GM23338 (cell line): ENCODE results near the gene CHP2. TPM values are rescaled to one million over a fixed set of nuclear protein-coding genes. Genes with fewer than 3 reads are reported as not detected.

Experiments
- ATAC-seq: fragments of 200-7000 bp; cut with Tn5 transposase; 3 replicates; pipeline ENCODE4 v1.9.1; 2020
- DNase-seq: peaks from one replicate; pipeline ENCODE4 v3.0.0-alpha.2; 2015; ENCODE audit warnings: low spot score
- H2AFZ ChIP-seq: fragments of 200-600 bp; sonication (generic); 2 replicates; pipeline ENCODE4 v1.8.0; 2016; ENCODE audit warnings: antibody characterized with exemption, mild to moderate bottlenecking, moderate library complexity
- H3F3A ChIP-seq: fragments of 200-600 bp; sonication (generic); replicated peaks from 2 replicates; pipeline ENCODE4 v1.8.0; 2017; ENCODE audit warnings: antibody characterized with exemption, mixed run types, low read depth
- H3K27ac ChIP-seq: fragments of 200-600 bp; sonication (generic); 2 replicates; pipeline ENCODE4 v1.6.1; 2016; ENCODE audit warnings: low read depth
- H3K27me3 ChIP-seq: fragments of 200-600 bp; sonication (generic); 2 replicates; pipeline ENCODE4 v1.8.0; 2016; ENCODE audit warnings: mild to moderate bottlenecking, mixed run types, moderate library complexity; ENCODE audit not compliant: insufficient read depth
- H3K36me3 ChIP-seq: fragments of 200-600 bp; sonication (generic); 2 replicates; pipeline ENCODE4 v1.8.0; 2016; ENCODE audit warnings: mild to moderate bottlenecking; ENCODE audit not compliant: insufficient read depth
- H3K4me1 ChIP-seq: fragments of 200-600 bp; sonication (generic); 2 replicates; pipeline ENCODE4 v1.8.0; 2016; ENCODE audit warnings: mild to moderate bottlenecking, moderate library complexity; ENCODE audit not compliant: insufficient read depth
- H3K4me2 ChIP-seq: fragments of 200-600 bp; sonication (generic); 2 replicates; pipeline ENCODE4 v1.7.1; 2017; ENCODE audit warnings: mixed run types
- H3K4me3 ChIP-seq: fragments of 200-600 bp; sonication (generic); 2 replicates; pipeline ENCODE4 v1.6.1; 2016; ENCODE audit warnings: mixed run types
- H3K79me2 ChIP-seq: fragments of 200-600 bp; sonication (generic); replicated peaks from 2 replicates; pipeline ENCODE4 v1.8.0; 2017; ENCODE audit warnings: mild to moderate bottlenecking; ENCODE audit not compliant: insufficient read depth
- H3K9me2 ChIP-seq: fragments of 200-600 bp; sonication (generic); 2 replicates; pipeline ENCODE4 v1.8.0; 2017; ENCODE audit not compliant: insufficient read depth
- H4K20me1 ChIP-seq: fragments of 200-600 bp; sonication (generic); replicated peaks from 2 replicates; pipeline ENCODE4 v1.8.0; 2017; ENCODE audit warnings: mild to moderate bottlenecking; ENCODE audit not compliant: insufficient read depth
- H3K27ac Mint-ChIP-seq: 2 replicates; pipeline ENCODE4 v1.8.0; 2020; ENCODE audit warnings: inconsistent platforms, mild to moderate bottlenecking, moderate library complexity, mixed read lengths
- H3K27me3 Mint-ChIP-seq: 3 replicates; pipeline ENCODE4 v1.8.0; 2022; ENCODE audit warnings: low read depth, mild to moderate bottlenecking, moderate library complexity, mixed read lengths, inconsistent platforms; ENCODE audit not compliant: insufficient read depth, poor library complexity
- H3K36me3 Mint-ChIP-seq: 3 replicates; pipeline ENCODE4 v1.8.0; 2021; ENCODE audit warnings: low read depth, mild to moderate bottlenecking, inconsistent platforms, moderate library complexity, mixed read lengths
- H3K4me1 Mint-ChIP-seq: 3 replicates; pipeline ENCODE4 v1.8.0; 2020; ENCODE audit warnings: mild to moderate bottlenecking, inconsistent platforms, mixed read lengths
- H3K4me3 Mint-ChIP-seq: 3 replicates; pipeline ENCODE4 v1.8.0; 2021; ENCODE audit warnings: moderate library complexity, mild to moderate bottlenecking, inconsistent platforms, mixed read lengths
- H3K9me3 Mint-ChIP-seq: 3 replicates; pipeline ENCODE4 v1.8.0; 2020; ENCODE audit warnings: moderate library complexity, mild to moderate bottlenecking, inconsistent platforms, mixed read lengths
- CREB1 ChIP-seq: fragments of 250-450 bp; sonication (Bioruptor Pico); IDR thresholded peaks from 2 replicates; pipeline ENCODE4 v1.5.0; 2020; ENCODE audit warnings: low read depth, mild to moderate bottlenecking, moderate library complexity
- CTCF ChIP-seq, 2 experiments: fragments of 200-600 bp in 1 of 2; sonication (generic) in 1 of 2; conservative IDR thresholded peaks; 2 replicates each; pipeline versions ENCODE4 v1.5.1 to v1.6.1; 2016 to 2017; ENCODE audit warnings: antibody characterized with exemption in 2 of 2, low read depth in 2 of 2, mild to moderate bottlenecking in 2 of 2, moderate library complexity in 1 of 2
- ETS1 ChIP-seq: IDR thresholded peaks from 2 replicates; pipeline ENCODE4 v1.6.1; 2016; ENCODE audit warnings: antibody characterized with exemption
- EZH2 ChIP-seq: fragments of 200-600 bp; sonication (generic); IDR thresholded peaks from one replicate; pipeline ENCODE4 v1.8.0; 2017; ENCODE audit warnings: antibody characterized with exemption, mild to moderate bottlenecking, low read depth; ENCODE audit not compliant: unreplicated experiment
- EZH2phosphoT487 ChIP-seq: fragments of 200-600 bp; sonication (generic); IDR thresholded peaks from one replicate; pipeline ENCODE4 v1.8.1; 2018; ENCODE audit warnings: antibody characterized with exemption; ENCODE audit not compliant: unreplicated experiment
- NANOG ChIP-seq: IDR thresholded peaks from 2 replicates; pipeline ENCODE4 v1.6.1; 2016; ENCODE audit warnings: antibody characterized with exemption, borderline replicate concordance
- POLR2AphosphoS5 ChIP-seq: IDR thresholded peaks from 2 replicates; pipeline ENCODE4 v1.6.1; 2016; ENCODE audit warnings: antibody characterized with exemption, low read depth
- REST ChIP-seq: IDR thresholded peaks from one replicate; pipeline ENCODE4 v1.6.1; 2018; ENCODE audit warnings: antibody characterized with exemption; ENCODE audit not compliant: unreplicated experiment
- STAT1 ChIP-seq: IDR thresholded peaks from one replicate; pipeline ENCODE4 v1.6.1; 2016; ENCODE audit warnings: antibody characterized with exemption; ENCODE audit not compliant: unreplicated experiment
- ZNF114 ChIP-seq: fragments of 250-450 bp; sonication (Bioruptor Pico); IDR thresholded peaks from 2 replicates; pipeline ENCODE4 v1.5.0; 2020; ENCODE audit warnings: mild to moderate bottlenecking, moderate library complexity
- ZNF331 ChIP-seq: fragments of 250-450 bp; sonication (Bioruptor Pico); IDR thresholded peaks from 2 replicates; pipeline ENCODE4 v1.5.0; 2020; ENCODE audit warnings: low read depth, mild to moderate bottlenecking, moderate library complexity
- ZNF462 ChIP-seq: fragments of 250-450 bp; sonication (Bioruptor Pico); IDR thresholded peaks from 2 replicates; pipeline ENCODE4 v1.5.0; 2020; ENCODE audit warnings: mild to moderate bottlenecking, moderate library complexity
- polyA plus RNA-seq: library from polyadenylated mRNA; unstranded; fragments of >200 nt; fragmentation: Nextera tagmentation; extraction: Ambion mirVana; gene quantifications from 2 replicates; pipeline ENCODE4 v1.2.1, GENCODE V29; 2016
- total RNA-seq: library from RNA; depleted of rRNA; stranded (reverse); fragments of >200 nt; shearing (Covaris generic); gene quantifications from 2 replicates; pipeline ENCODE4 v1.2.3, GENCODE V29; 2014

The CHP2 gene
- total and polyA plus RNA-seq, 2 experiments from 2014 or later: 2.3 to 3.7 TPM

GRCh38 chr16:23757116-23757515 lies 2.3 kb downstream of the CHP2 start:
- no peaks in the 10 kb centered on the region for H3K4me1 Mint-ChIP-seq
- H3K27me3 Mint-ChIP-seq: peaks cover 13% of the 10 kb centered on the region

More at GRCh38 chr16:23757116-23757515, 2.3 kb downstream of the CHP2 start:
- no peaks in the 10 kb centered on the region for H3K79me2 ChIP-seq
- H3K4me1 ChIP-seq: peaks cover 5% of the 10 kb centered on the region; the same call in 1 of the 2 replicates
- Mint-ChIP-seq H3K9me3 (peaks cover 11% of the 10 kb centered on the region), H3K27ac (no peak overlapping the region), H3K36me3 (peaks cover 12% of the 10 kb centered on the region; the same call in 2 of the 3 replicates), H3K4me3 (no peak overlapping the region)
- no peaks in the 10 kb centered on the region for H4K20me1 ChIP-seq
- no peak for ATAC-seq
- H3K4me3 ChIP-seq: no peak overlapping the region
- peaks cover 39% of the 10 kb centered on the region for H3K27me3 ChIP-seq
- no peak overlapping the region for H2AFZ ChIP-seq
- H3K27ac ChIP-seq: no peak overlapping the region
- DNase-seq: no peak
- TF ChIP-seq EZH2 (no peak), CREB1 (CRISPR knock-in tag) (no peak), ZNF462 (CRISPR knock-in tag) (no peak), ZNF114 (CRISPR knock-in tag) (no peak), ZNF331 (no peak), CTCF (conservative IDR thresholded peaks at IDR 0.05; ENCODE audit: low read depth in 2 of 2) (no peak), REST (no peak), STAT1 (no peak), ETS1 (no peak), POLR2AphosphoS5 (no peak), NANOG (no peak), EZH2phosphoT487 (no peak)
- H3F3A ChIP-seq: 0 out of 2 replicates have a peak, but pooled peaks cover 2% of the 10 kb centered on the region
- no peak overlapping the region for H3K4me2 ChIP-seq
- H3K36me3 ChIP-seq: no peaks in the 10 kb centered on the region
- no peaks in the 10 kb centered on the region for H3K9me2 ChIP-seq
